ENCODE results near the gene USP22. TPM values are rescaled to one million over a fixed set of nuclear protein-coding genes. Genes with fewer than 3 reads are reported as not detected.
"Not testable (repeated sequence)": the region's sequence is repeated elsewhere in the genome, so short reads cannot be mapped to it uniquely, and the experiment has no call there.

The USP22 gene
- total RNA-seq, 2 donors from 2014 or later, result 130 to 154 TPM

DNA sequence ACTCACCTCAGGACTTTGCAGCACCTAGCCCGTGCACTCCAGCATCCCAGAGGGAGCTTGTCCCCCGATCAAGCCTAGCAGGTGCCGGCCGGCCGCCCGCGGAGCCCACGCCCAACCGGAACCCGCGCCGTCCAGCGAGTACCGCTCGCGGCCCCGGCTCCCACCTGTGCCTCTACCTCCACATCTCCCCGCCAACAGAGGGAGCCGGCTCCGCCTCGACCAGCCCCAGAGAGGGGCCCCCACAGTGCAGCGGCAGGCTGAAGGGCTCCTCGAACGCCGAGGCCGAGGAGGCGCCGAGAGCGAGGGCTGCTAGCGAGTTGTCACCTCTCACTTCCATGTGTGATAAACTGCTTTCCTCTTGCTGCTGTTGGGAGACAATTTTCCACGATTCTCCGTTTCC is 42.9 kb upstream of the USP22 start:
- TF ChIP-seq, protein P1, sequence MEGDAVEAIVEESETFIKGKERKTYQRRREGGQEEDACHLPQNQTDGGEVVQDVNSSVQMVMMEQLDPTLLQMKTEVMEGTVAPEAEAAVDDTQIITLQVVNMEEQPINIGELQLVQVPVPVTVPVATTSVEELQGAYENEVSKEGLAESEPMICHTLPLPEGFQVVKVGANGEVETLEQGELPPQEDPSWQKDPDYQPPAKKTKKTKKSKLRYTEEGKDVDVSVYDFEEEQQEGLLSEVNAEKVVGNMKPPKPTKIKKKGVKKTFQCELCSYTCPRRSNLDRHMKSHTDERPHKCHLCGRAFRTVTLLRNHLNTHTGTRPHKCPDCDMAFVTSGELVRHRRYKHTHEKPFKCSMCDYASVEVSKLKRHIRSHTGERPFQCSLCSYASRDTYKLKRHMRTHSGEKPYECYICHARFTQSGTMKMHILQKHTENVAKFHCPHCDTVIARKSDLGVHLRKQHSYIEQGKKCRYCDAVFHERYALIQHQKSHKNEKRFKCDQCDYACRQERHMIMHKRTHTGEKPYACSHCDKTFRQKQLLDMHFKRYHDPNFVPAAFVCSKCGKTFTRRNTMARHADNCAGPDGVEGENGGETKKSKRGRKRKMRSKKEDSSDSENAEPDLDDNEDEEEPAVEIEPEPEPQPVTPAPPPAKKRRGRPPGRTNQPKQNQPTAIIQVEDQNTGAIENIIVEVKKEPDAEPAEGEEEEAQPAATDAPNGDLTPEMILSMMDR (IDR thresholded peaks at IDR 0.05), result no peak
- H3K9me3 ChIP-seq, result no peaks in the 10 kb centered on the region
- ATAC-seq (ENCODE audit: insufficient number of reproducible peaks, low FRiP score, low read depth) (no peak), DNase-seq (ENCODE audit: low spot score) (no peak)
- H3K27me3 ChIP-seq (replicated peaks; ENCODE audit: insufficient read depth), result no peaks in the 10 kb centered on the region
- no peaks in the 10 kb centered on the region for H3K36me3 ChIP-seq
- H3K27ac ChIP-seq, result no peak overlapping the region
- no peak overlapping the region for H3K4me3 ChIP-seq
- H3K4me1 ChIP-seq (ENCODE audit: control insufficient read depth in 1 of 2, low read depth in 2 of 2), result no peaks in the 10 kb centered on the region

- H3K4me3 ChIP-seq; H3K36me3 ChIP-seq; H3K27me3 ChIP-seq (replicated peaks; ENCODE audit: insufficient read depth); H3K9me3 ChIP-seq; ATAC-seq (ENCODE audit: insufficient number of reproducible peaks, low FRiP score, low read depth); DNase-seq (ENCODE audit: low spot score); H3K27ac ChIP-seq; H3K4me1 ChIP-seq (ENCODE audit: control insufficient read depth in 1 of 2, low read depth in 2 of 2): not testable (repeated sequence)
Observed at GRCh38 chr17:21085280-21085679, 42.5 kb upstream of the USP22 start.

DNA sequence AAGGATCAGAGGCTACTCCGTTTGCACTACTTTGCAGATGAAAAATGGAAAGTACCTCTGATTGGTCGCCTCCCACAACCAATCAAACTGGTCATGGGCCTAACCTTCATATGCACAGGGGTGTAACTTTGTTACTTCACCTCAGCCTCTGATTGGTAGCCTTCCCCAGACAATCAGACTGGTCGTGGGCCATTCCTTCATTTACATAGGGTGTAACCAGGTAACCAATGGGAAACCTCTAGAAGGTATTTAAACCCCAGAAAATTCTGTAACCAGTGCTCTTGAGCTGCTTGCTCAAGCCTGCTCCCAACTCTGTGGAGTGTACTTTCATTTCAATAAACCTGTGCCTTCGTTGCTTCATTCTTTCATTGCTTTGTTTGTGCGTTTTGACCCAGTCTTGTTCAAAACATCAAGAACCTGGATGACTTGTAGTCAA is 39.2 kb upstream of the USP22 start:
- Histone ChIP-seq H3K27me3 (replicated peaks; ENCODE audit: insufficient read depth) (no peaks in the 10 kb centered on the region), H3K27ac (no peak overlapping the region), H3K9me3 (no peaks in the 10 kb centered on the region), H3K36me3 (no peaks in the 10 kb centered on the region), H3K4me3 (no peak overlapping the region), H3K4me1 (ENCODE audit: control insufficient read depth in 1 of 2, low read depth in 2 of 2) (peaks cover 0 to 8% of the 10 kb centered on the region in 2 donors)
- no peak for DNase-seq (ENCODE audit: low spot score)
- TF ChIP-seq, protein P1 (IDR thresholded peaks at IDR 0.05), result no peak
- no peak for ATAC-seq (ENCODE audit: insufficient number of reproducible peaks, low FRiP score, low read depth)

DNA sequence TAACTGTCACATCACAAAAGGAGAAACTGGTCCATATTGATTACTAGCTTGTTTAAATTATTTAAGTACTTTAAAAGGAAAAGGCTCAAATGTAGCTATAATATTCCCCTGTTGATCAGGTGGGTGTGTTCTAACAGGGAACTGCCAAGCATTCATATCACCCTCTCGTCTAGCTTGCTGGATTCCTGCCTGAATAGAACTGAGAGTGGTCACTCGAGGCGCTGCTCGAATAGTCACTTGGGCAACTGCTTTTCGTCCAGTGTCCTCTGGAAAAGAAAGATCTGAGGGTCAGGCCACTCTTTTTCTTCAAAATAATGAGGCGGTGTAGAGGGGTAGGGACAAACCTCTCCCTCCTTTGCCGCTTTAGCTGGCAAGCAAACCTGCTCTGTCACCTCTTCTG is 36.4 kb upstream of the USP22 start:
- H3K36me3 ChIP-seq, result no peaks in the 10 kb centered on the region
- H3K27ac ChIP-seq, result no peak overlapping the region
- H3K4me1 ChIP-seq (ENCODE audit: control insufficient read depth in 1 of 2, low read depth in 2 of 2), result peaks cover 0 to 8% of the 10 kb centered on the region in 2 donors
- DNase-seq (ENCODE audit: low spot score), result no peak
- TF ChIP-seq, protein P1 (IDR thresholded peaks at IDR 0.05), result no peak
- no peak overlapping the region for H3K4me3 ChIP-seq
- H3K27me3 ChIP-seq (replicated peaks; ENCODE audit: insufficient read depth), result no peaks in the 10 kb centered on the region
- no peak for ATAC-seq (ENCODE audit: insufficient number of reproducible peaks, low FRiP score, low read depth)
- H3K9me3 ChIP-seq, result no peaks in the 10 kb centered on the region

DNA sequence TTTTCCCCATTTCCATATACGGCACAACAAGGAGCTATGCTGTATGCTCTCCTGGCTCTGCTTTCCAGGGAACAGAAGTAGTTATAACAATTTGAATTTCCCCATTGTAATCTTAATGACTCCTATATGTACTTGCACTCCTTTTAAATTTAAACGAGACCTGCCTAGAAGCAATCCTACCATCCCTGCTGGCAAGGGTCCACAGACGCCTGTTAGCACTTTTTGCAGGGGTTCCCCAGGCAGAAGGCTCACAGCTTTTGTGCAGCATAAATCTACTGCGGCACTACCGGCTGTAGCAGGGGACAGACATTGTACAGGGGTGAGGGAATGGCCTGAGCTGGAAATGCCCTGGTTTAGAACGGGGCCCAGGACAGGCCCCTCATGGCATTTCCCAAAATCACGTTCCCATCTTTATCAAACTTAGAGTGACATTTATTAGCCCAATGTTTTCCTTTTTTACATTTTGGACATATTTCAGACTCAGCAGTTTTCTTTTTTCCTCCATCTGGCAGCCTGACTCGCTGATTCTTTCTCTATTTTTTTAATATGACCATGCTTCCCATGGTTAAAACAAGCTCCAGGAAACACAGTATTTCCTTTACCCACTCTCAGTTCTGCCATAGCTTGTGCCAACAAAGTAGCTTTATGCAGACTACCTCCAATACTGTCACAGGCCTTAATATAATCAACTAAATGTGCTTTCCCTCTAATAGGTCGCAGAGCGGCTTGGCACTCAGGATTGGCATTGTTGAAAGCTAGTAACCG is 35.4 kb upstream of the USP22 start:
- no peak for ATAC-seq (ENCODE audit: insufficient number of reproducible peaks, low FRiP score, low read depth)
- Histone ChIP-seq H3K4me3 (no peak overlapping the region), H3K9me3 (no peaks in the 10 kb centered on the region), H3K36me3 (no peaks in the 10 kb centered on the region), H3K27ac (no peak overlapping the region), H3K27me3 (replicated peaks; ENCODE audit: insufficient read depth) (no peaks in the 10 kb centered on the region), H3K4me1 (ENCODE audit: control insufficient read depth in 1 of 2, low read depth in 2 of 2) (peaks cover 0 to 8% of the 10 kb centered on the region in 2 donors)
- TF ChIP-seq, protein P1 (IDR thresholded peaks at IDR 0.05), result no peak
- no peak for DNase-seq (ENCODE audit: low spot score)

DNA sequence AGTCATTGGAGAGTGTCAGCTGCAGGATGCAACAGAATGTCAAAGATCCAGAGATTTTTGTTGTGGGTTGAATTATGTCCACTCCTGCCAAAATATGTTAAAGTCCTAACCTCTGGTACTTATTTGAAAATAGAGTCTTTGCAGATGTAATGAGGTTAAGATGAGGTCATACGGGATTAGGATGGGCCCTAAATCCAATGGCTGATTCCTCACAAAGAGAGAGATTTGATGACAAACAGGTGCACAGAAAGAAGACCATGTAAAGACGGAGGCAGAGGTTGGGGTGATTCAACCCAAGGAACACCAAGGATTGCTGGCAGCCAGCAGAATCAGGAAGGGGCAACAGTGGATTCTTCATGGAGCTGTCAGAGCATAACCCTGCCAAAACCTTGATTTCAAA is 34.5 kb upstream of the USP22 start:
- ATAC-seq (ENCODE audit: insufficient number of reproducible peaks, low FRiP score, low read depth), result no peak
- peaks cover 0 to 8% of the 10 kb centered on the region in 2 donors for H3K4me1 ChIP-seq (ENCODE audit: control insufficient read depth in 1 of 2, low read depth in 2 of 2)
- H3K9me3 ChIP-seq, result no peaks in the 10 kb centered on the region
- no peak overlapping the region for H3K27ac ChIP-seq
- H3K36me3 ChIP-seq, result no peaks in the 10 kb centered on the region
- TF ChIP-seq, protein P1 (IDR thresholded peaks at IDR 0.05), result no peak
- DNase-seq (ENCODE audit: low spot score), result no peak
- H3K27me3 ChIP-seq (replicated peaks; ENCODE audit: insufficient read depth), result no peaks in the 10 kb centered on the region
- no peak overlapping the region for H3K4me3 ChIP-seq
